BJ (cell line): ENCODE results near the gene LRP5. TPM values are rescaled to one million over a fixed set of nuclear protein-coding genes. Genes with fewer than 3 reads are reported as not detected.

Experiments
- CTCF ChIA-PET: fragments of 350-600 bp; formaldehyde crosslinking; extraction: SDS; loops from one replicate; lab custom pipeline; 2021; ENCODE audit warnings: antibody characterized with exemption, inconsistent platforms; lab: Yijun Ruan, JAX
- POLR2A ChIA-PET: fragments of 300-600 bp; sonication (Branson Sonifier 250); formaldehyde crosslinking; extraction: SDS; loops from one replicate; lab custom pipeline; 2021; ENCODE audit warnings: antibody characterized with exemption; lab: Charles Lee
- DNase-seq: peaks from one replicate; pipeline ENCODE4 v3.0.0-alpha.2; 2011; ENCODE audit warnings: low read depth
- H3K27me3 ChIP-seq: 2 replicates; pipeline ENCODE4 v1.6.0; 2011; ENCODE audit warnings: low read length; ENCODE audit not compliant: control insufficient read depth, insufficient read depth
- H3K36me3 ChIP-seq: 2 replicates; pipeline ENCODE4 v1.5.1; 2011; ENCODE audit warnings: low read length; ENCODE audit not compliant: control insufficient read depth, insufficient read depth
- H3K4me3 ChIP-seq: 2 replicates; pipeline ENCODE4 v1.5.1; 2011; ENCODE audit warnings: low read depth, mild to moderate bottlenecking, control low read depth, low read length
- CTCF ChIP-seq: IDR thresholded peaks from 2 replicates; pipeline ENCODE4 v1.5.1; 2011; ENCODE audit warnings: low read depth, mild to moderate bottlenecking, control low read depth, inconsistent platforms, low read length, moderate library complexity; ENCODE audit not compliant: insufficient read depth
- polyA plus RNA-seq: library from polyadenylated mRNA; depleted of rRNA; stranded (reverse); fragments of >200 nt; gene quantifications from 2 replicates; pipeline ENCODE4 v1.2.3, GENCODE V29; 2011

Gene LRP5
- polyA plus RNA-seq, 1 experiment = 11.5 TPM

DNA sequence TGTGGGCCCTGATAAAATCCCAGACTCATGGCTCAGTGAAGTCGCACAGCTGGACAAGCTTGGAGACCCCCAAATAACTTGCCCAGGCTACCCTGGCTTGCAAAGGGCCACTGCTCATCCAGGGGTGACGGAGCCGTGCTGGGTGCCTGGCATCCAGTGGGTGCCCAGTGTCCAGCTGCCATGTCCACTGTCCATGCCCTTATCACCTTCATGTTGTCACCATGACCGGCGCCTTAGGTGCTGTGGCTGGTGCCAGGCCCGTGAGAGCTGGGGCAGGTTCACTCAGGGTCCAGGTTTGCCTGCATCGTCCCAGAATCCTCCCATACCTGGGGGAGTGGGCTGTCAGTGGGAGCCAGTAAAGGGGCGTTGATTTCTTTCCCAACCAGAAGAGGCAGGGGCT lies 57.4 kb downstream of the LRP5 start:
- ChIA-PET CTCF (interaction anchor here (1.2 to 1.8 kb wide), 3 partner anchors 14 to 71 kb away, joined by 3 to 4 read pairs (median 4); no protein-coding TSS in a partner anchor), POLR2A (no interaction called here)
- peaks cover 8% of the 10 kb centered on the region for H3K36me3 ChIP-seq
- TF ChIP-seq CTCF = no peak
- H3K4me3 ChIP-seq = no peak overlapping the region
- no peaks in the 10 kb centered on the region for H3K27me3 ChIP-seq
- DNase-seq = no peak

DNA sequence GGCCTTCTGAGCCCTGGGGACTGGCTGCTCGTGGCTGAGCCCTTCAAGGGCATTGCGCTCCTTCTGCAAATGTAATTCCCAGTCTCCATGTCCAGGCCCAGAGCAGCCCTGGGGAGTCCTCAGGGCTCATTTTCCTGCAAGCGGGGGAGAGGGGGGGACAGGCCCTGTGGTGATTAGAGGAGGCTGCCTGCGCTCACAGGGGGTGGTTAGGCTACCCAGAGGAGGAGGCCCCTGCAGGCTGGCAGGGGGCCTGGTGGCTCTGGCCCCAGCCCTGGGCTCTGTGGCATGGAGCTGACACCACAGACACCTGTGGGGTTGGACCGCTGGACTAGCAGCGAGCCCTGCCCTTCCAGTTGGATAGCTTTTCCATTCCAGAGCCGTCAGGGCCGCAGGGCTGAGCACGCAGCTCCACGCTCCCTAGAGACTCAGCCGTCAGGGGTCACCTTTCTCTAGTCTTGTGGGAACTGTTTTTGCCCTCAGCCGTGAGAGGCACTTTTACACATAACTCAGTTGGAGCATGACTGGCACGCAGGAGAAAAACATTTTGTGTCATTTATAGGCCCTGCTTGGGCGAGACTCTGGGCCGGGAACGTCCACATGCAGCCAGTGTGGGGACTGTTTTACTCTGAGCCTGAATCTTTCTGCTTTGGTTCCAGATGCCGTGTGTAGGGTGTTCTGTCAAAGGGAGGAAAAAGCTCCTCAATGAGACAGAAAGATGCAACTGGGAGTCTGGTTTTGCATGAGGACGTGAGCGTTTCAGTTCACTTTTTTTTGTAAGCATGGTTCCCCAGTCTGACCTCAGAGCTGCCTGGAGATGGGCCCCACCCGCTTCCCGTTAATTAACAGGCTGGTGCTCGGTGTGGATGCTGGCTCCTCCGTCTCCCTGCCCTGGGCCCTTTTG lies 58.1 kb downstream of the LRP5 start:
- CTCF ChIA-PET = interaction anchor here (0.6 to 1.8 kb wide), 5 partner anchors 13 to 1550 kb away, joined by 3 to 4 read pairs (median 4); no protein-coding TSS in a partner anchor
- no peak overlapping the region for H3K4me3 ChIP-seq
- H3K27me3 ChIP-seq = no peaks in the 10 kb centered on the region
- POLR2A ChIA-PET = no interaction called here
- DNase-seq = no peak
- peaks cover 8% of the 10 kb centered on the region for H3K36me3 ChIP-seq
- no peak for TF ChIP-seq CTCF

- DNase-seq = no peak
- CTCF ChIA-PET = interaction anchor here (0.6 to 1.8 kb wide), 4 partner anchors 12 to 1549 kb away, joined by 3 to 4 read pairs (median 4); no protein-coding TSS in a partner anchor
- Histone ChIP-seq H3K36me3 (peaks cover 8% of the 10 kb centered on the region), H3K27me3 (no peaks in the 10 kb centered on the region), H3K4me3 (no peak overlapping the region)
- POLR2A ChIA-PET = no interaction called here
- TF ChIP-seq CTCF = no peak
These were observed 59.0 kb downstream of the LRP5 start for GRCh38 chr11:68371171-68372041.

DNA sequence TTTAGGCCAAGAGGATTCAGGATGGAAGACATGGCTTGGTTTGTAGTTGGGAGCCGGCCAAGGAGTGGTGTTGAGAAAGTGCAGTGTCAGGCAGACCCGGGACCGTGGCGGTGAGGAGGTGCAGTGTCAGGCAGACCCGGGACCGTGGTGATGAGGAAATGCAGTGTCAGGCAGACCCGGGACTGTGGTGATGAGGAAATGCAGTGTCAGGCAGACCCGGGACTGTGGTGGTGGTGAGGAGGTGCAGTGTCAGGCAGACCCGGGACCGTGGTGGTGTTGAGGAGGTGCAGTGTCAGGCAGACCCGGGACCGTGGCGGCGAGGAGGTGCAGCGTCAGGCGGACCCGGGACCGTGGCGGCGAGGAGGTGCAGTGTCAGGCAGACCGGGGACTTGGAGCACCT lies 59.7 kb downstream of the LRP5 start:
- CTCF ChIA-PET = interaction anchor here (1.4 to 3.7 kb wide), 2 partner anchors 11 to 75 kb away, joined by 3 to 24 read pairs; no protein-coding TSS in a partner anchor
- peaks cover 7% of the 10 kb centered on the region for H3K36me3 ChIP-seq
- H3K4me3 ChIP-seq = no peak overlapping the region
- no peaks in the 10 kb centered on the region for H3K27me3 ChIP-seq
- POLR2A ChIA-PET = no interaction called here
- no peak for TF ChIP-seq CTCF
- DNase-seq = no peak
